ENCODE data around the gene SUMF2. TPM values are rescaled to one million over a fixed set of nuclear protein-coding genes. Genes with fewer than 3 reads are reported as not detected.
A peak's percentile ranks its signal among the peaks of the same experiment; 100 is the strongest.
"Not testable (repeated sequence)": the region's sequence is repeated elsewhere in the genome, so short reads cannot be mapped to it uniquely, and the experiment has no call there.

The SUMF2 gene
- total RNA-seq, 4 donors from 2014 or later: 84.2 to 117 (median 88.6) TPM

- ATAC-seq: no peak
- peaks cover 0 to 50% (median 6%) of the 10 kb centered on the region in 3 donors for H3K4me1 ChIP-seq
These were observed 17.2 kb upstream of the SUMF2 start for GRCh38 chr7:56046721-56047445.

DNA sequence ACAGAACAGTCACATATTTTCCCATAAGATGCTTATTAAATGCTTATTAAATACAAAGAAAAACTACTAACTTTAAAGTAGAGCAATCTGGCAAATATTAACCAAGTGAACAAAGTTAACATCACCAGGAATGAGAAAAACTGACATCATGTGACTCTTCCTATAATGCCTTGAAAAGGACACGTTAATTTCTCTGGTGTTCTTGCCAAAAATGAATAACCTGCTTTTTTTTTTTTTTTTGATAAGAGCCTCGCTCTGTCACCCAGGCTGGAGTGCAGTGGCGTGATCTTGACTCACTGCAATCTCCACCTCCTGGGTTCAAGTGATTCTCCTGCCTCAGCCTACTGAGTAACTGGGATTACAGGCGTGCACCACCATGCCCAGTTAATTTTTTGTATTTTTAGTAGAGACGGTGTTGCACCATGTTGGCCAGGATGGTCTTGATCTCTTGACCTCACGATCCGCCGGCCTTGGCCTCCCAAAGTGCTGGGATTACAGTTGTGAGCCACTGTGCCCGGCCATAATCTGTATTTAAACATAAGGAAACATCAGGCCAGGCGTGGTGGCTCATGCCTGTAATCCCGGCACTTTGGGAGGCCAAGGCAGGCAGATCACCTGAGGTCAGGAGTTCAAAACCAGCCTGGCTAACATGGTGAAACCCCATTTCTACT is 16.5 kb upstream of the SUMF2 start:
- not testable (repeated sequence) for H3K36me3 ChIP-seq, H3K9me3 ChIP-seq, H3K27me3 ChIP-seq, H3K4me3 ChIP-seq, ATAC-seq
- peak overlapping the region; percentile 24 to 75 (median 68) for H3K27ac ChIP-seq
- 17 to 45% methylated on average over 1 to 3 of the region's 11 CpGs for WGBS, 2 donors (ENCODE audit: low coverage in 1 of 2)
- peaks cover 0 to 57% (median 10%) of the 10 kb centered on the region in 3 donors for H3K4me1 ChIP-seq

More at GRCh38 chr7:56046721-56047445, 17.2 kb upstream of the SUMF2 start:
- TF ChIP-seq POLR2AphosphoS5 (IDR thresholded peaks at IDR 0.05): peak; percentile 79
- no peak for TF ChIP-seq POLR2A (IDR thresholded peaks at IDR 0.05)
- Histone ChIP-seq H3K27ac (peak overlapping the region; percentile 29 to 75 (median 68)), H3K36me3 (no peaks in the 10 kb centered on the region), H3K27me3 (no peaks in the 10 kb centered on the region), H3K9me3 (no peaks in the 10 kb centered on the region), H3K4me3 (no peak overlapping the region)
- 17 to 23% methylated on average over 3 to 5 of the region's 5 CpGs for WGBS, 2 donors (ENCODE audit: low coverage in 1 of 2)

- Histone ChIP-seq H3K4me1 (peaks cover 0 to 63% (median 17%) of the 10 kb centered on the region in 3 donors), H3K27me3 (no peaks in the 10 kb centered on the region), H3K4me3 (no peak overlapping the region), H3K9me3 (no peaks in the 10 kb centered on the region), H3K27ac (peak overlapping the region in 3 of 4 donors; percentile 66 to 75 (median 70)), H3K36me3 (peaks cover 0 to 6% of the 10 kb centered on the region in 2 donors)
- no peak for ATAC-seq
- TF ChIP-seq POLR2AphosphoS5 (IDR thresholded peaks at IDR 0.05): no peak
- TF ChIP-seq POLR2A (IDR thresholded peaks at IDR 0.05): no peak
- TF ChIP-seq, protein P1, sequence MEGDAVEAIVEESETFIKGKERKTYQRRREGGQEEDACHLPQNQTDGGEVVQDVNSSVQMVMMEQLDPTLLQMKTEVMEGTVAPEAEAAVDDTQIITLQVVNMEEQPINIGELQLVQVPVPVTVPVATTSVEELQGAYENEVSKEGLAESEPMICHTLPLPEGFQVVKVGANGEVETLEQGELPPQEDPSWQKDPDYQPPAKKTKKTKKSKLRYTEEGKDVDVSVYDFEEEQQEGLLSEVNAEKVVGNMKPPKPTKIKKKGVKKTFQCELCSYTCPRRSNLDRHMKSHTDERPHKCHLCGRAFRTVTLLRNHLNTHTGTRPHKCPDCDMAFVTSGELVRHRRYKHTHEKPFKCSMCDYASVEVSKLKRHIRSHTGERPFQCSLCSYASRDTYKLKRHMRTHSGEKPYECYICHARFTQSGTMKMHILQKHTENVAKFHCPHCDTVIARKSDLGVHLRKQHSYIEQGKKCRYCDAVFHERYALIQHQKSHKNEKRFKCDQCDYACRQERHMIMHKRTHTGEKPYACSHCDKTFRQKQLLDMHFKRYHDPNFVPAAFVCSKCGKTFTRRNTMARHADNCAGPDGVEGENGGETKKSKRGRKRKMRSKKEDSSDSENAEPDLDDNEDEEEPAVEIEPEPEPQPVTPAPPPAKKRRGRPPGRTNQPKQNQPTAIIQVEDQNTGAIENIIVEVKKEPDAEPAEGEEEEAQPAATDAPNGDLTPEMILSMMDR (IDR thresholded peaks at IDR 0.05): no peak
- no peak for TF ChIP-seq EP300 (IDR thresholded peaks at IDR 0.05)
- WGBS, 2 donors (ENCODE audit: low coverage in 1 of 2): 87 to 90% methylated on average over 1 of the region's 1 CpG
These were observed 15.8 kb upstream of the SUMF2 start for GRCh38 chr7:56048245-56048644.

- not testable (repeated sequence) for H3K27me3 ChIP-seq, H3K9me3 ChIP-seq, ATAC-seq, H3K4me3 ChIP-seq
- Histone ChIP-seq H3K4me1 (peaks cover 0 to 69% (median 18%) of the 10 kb centered on the region in 3 donors), H3K36me3 (peaks cover 0 to 11% of the 10 kb centered on the region in 2 donors), H3K27ac (peak overlapping the region in 3 of 4 donors; percentile 45 to 75 (median 66))
- WGBS, 2 donors (ENCODE audit: low coverage in 1 of 2): 19 to 31% methylated on average over 3 to 8 of the region's 8 CpGs
These were observed 15.3 kb upstream of the SUMF2 start for GRCh38 chr7:56048763-56049162.

DNA sequence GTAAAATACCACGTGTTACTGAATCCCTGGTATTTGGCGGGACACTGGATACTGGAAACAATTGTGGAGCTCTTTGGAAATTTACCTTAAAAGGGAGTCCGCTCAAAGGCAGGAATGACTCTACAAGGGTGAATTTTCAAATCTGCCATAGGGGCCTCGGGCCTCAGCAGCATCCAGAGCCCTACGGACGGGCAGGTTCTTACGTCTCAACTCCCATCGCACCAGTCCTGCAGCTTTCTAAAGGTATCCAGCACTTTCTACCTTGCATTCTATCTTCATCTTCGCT is 13.1 kb upstream of the SUMF2 start:
- TF ChIP-seq EP300 (IDR thresholded peaks at IDR 0.05) (no peak), POLR2A (IDR thresholded peaks at IDR 0.05) (no peak), POLR2AphosphoS5 (IDR thresholded peaks at IDR 0.05) (no peak)
- TF ChIP-seq, protein P1 (IDR thresholded peaks at IDR 0.05): no peak
- Histone ChIP-seq H3K9me3 (no peaks in the 10 kb centered on the region), H3K4me1 (peaks cover 0 to 71% (median 18%) of the 10 kb centered on the region in 3 donors), H3K4me3 (peak overlapping the region; percentile 52 to 97), H3K27me3 (no peaks in the 10 kb centered on the region), H3K36me3 (peaks cover 0 to 33% of the 10 kb centered on the region in 2 donors), H3K27ac (peak overlapping the region; percentile 82 to 96 (median 95))
- no peak for ATAC-seq
- 0% methylated on average over 5 to 7 of the region's 9 CpGs for WGBS, 2 donors (ENCODE audit: low coverage in 1 of 2)

GRCh38 chr7:56051339-56052191 is 12.5 kb upstream of the SUMF2 start, which contains the start of the genes CCT6A and PSPH:
TSS of gene CCT6A (plus strand) at chr7:56051765. CDS start at chr7:56051849, 84 bp downstream.
TSS of gene PSPH (minus strand) at chr7:56051444. CDS start at chr7:56021212, 30,232 bp downstream.
- H3K9me3 ChIP-seq: no peaks in the 10 kb centered on the region
- H3K4me1 ChIP-seq: peaks cover 0 to 65% (median 18%) of the 10 kb centered on the region in 3 donors
- WGBS, 2 donors (ENCODE audit: low coverage in 1 of 2): no CpG with 5 or more reads among the region's 97 CpGs
- H3K4me3 ChIP-seq: peak within 1 kb of the TSS; percentile 52 to 97
- peak; percentile 99 for ATAC-seq
- TF ChIP-seq POLR2AphosphoS5 (IDR thresholded peaks at IDR 0.05) (peak; percentile 95), POLR2A (IDR thresholded peaks at IDR 0.05) (peak; percentile 83 to 88), EP300 (IDR thresholded peaks at IDR 0.05) (no peak)
- peaks cover 0 to 39% of the 10 kb centered on the region in 2 donors for H3K36me3 ChIP-seq
- H3K27ac ChIP-seq: peak within 1 kb of the TSS; percentile 82 to 96 (median 95)
- no peaks in the 10 kb centered on the region for H3K27me3 ChIP-seq

Data from gastroesophageal sphincter (tissue), 4 donors.